Smooth muscle cell (in vitro differentiated cells): ENCODE data around the gene RPTOR. TPM values are rescaled to one million over a fixed set of nuclear protein-coding genes. Genes with fewer than 3 reads are reported as not detected.

ENCODE experiments used
- DNase-seq: peaks from one replicate; lab custom pipeline; 2025; ENCODE audit not compliant: unreplicated experiment; lab: John Stamatoyannopoulos, UW
- H2AFZ ChIP-seq: fragments of 200-600 bp; sonication (generic); 2 replicates; pipeline ENCODE4 v1.6.0; 2016; ENCODE audit warnings: antibody characterized with exemption, low read depth, mild to moderate bottlenecking
- H3F3A ChIP-seq: fragments of 200-600 bp; sonication (generic); 2 replicates; pipeline ENCODE4 v1.6.0; 2017; ENCODE audit warnings: antibody characterized with exemption, low read depth
- H3K27ac ChIP-seq: fragments of 200-600 bp; sonication (generic); 2 replicates; pipeline ENCODE4 v1.5.1; 2016; ENCODE audit warnings: low read depth, mild to moderate bottlenecking
- H3K27me3 ChIP-seq: fragments of 200-600 bp; sonication (generic); 2 replicates; pipeline ENCODE4 v1.6.1; 2016; ENCODE audit warnings: low read depth, mild to moderate bottlenecking
- H3K36me3 ChIP-seq: fragments of 200-600 bp; sonication (generic); 2 replicates; pipeline ENCODE4 v1.5.1; 2016; ENCODE audit warnings: low read depth
- H3K4me1 ChIP-seq: fragments of 200-600 bp; sonication (generic); 2 replicates; pipeline ENCODE4 v1.5.1; 2016; ENCODE audit warnings: low read depth
- H3K4me2 ChIP-seq: fragments of 200-600 bp; sonication (generic); 2 replicates; pipeline ENCODE4 v1.6.0; 2016; ENCODE audit warnings: mild to moderate bottlenecking
- H3K4me3 ChIP-seq: fragments of 200-600 bp; sonication (generic); 2 replicates; pipeline ENCODE4 v1.5.1; 2016; ENCODE audit warnings: mild to moderate bottlenecking
- H3K79me2 ChIP-seq: fragments of 200-600 bp; sonication (generic); 2 replicates; pipeline ENCODE4 v1.6.0; 2016; ENCODE audit warnings: low read depth, mild to moderate bottlenecking
- H3K9ac ChIP-seq: fragments of 200-600 bp; sonication (generic); 2 replicates; pipeline ENCODE4 v1.6.0; 2016; ENCODE audit warnings: low read depth
- H3K9me3 ChIP-seq: fragments of 200-600 bp; sonication (generic); replicated peaks from 2 replicates; pipeline ENCODE4 v1.5.1; 2016; ENCODE audit warnings: low read depth
- H4K20me1 ChIP-seq: fragments of 200-600 bp; sonication (generic); 2 replicates; pipeline ENCODE4 v1.6.0; 2016; ENCODE audit warnings: low read depth
- CTCF ChIP-seq: fragments of 200-600 bp; sonication (generic); IDR thresholded peaks from 2 replicates; pipeline ENCODE4 v1.5.1; 2017; ENCODE audit warnings: borderline replicate concordance, mild to moderate bottlenecking, antibody characterized with exemption; ENCODE audit not compliant: insufficient read depth, poor library complexity, severe bottlenecking
- WGBS: methylation state at CpG from one replicate; pipeline ENCODE4 v1.1.7; 2016; ENCODE audit warnings: low lambda C conversion rate; 5-methylcytosine and 5-hydroxymethylcytosine counted together
- polyA plus RNA-seq: library from polyadenylated mRNA; unstranded; fragments of >200 nt; fragmentation: Nextera tagmentation; extraction: Ambion mirVana; gene quantifications from 2 replicates; pipeline ENCODE4 v1.2.1, GENCODE V29; 2016
- total RNA-seq: library from RNA; depleted of rRNA; stranded (reverse); fragments of >200 nt; gene quantifications from 2 replicates; pipeline ENCODE4 v1.2.3, GENCODE V29; 2014

The RPTOR gene
- total and polyA plus RNA-seq, 2 experiments from 2014 or later, result 10.6 to 12.2 TPM

GRCh38 chr17:80676564-80676963 is 131.9 kb downstream of the RPTOR start:
- Histone ChIP-seq H3K4me2 (no peak overlapping the region), H3K79me2 (peaks cover 19% of the 10 kb centered on the region), H3K27me3 (no peaks in the 10 kb centered on the region), H3K4me3 (no peak overlapping the region), H3K4me1 (peaks cover 14% of the 10 kb centered on the region), H3K9ac (no peak overlapping the region), H3F3A (peaks cover 17% of the 10 kb centered on the region), H4K20me1 (peaks cover 53% of the 10 kb centered on the region), H3K27ac (no peak overlapping the region), H3K36me3 (no peaks in the 10 kb centered on the region), H2AFZ (no peak overlapping the region), H3K9me3 (no peaks in the 10 kb centered on the region)
- DNase-seq, result no peak
- no peak for TF ChIP-seq CTCF
- WGBS, result 94% methylated on average over 9 of the region's 9 CpGs

- TF ChIP-seq CTCF, result no peak
- H3K9me3 ChIP-seq, result no peaks in the 10 kb centered on the region
- H4K20me1 ChIP-seq, result peaks cover 54% of the 10 kb centered on the region
- no peak overlapping the region for H3K9ac ChIP-seq
- no peak overlapping the region for H3K4me3 ChIP-seq
- WGBS, result 95% methylated on average over 3 of the region's 3 CpGs
- H3K4me1 ChIP-seq, result peaks cover 14% of the 10 kb centered on the region
- H3K79me2 ChIP-seq, result peaks cover 25% of the 10 kb centered on the region
- no peak overlapping the region for H2AFZ ChIP-seq
- H3K36me3 ChIP-seq, result no peaks in the 10 kb centered on the region
- no peak overlapping the region for H3K4me2 ChIP-seq
- H3K27me3 ChIP-seq, result no peaks in the 10 kb centered on the region
- no peak for DNase-seq
- H3K27ac ChIP-seq, result no peak overlapping the region
- peaks cover 17% of the 10 kb centered on the region for H3F3A ChIP-seq
Observed at GRCh38 chr17:80677214-80677756, 132.6 kb downstream of the RPTOR start.

- DNase-seq, result no peak
- Histone ChIP-seq H3K27me3 (no peaks in the 10 kb centered on the region), H4K20me1 (peaks cover 52% of the 10 kb centered on the region), H3K4me2 (peak overlapping the region; percentile 78), H3K36me3 (no peaks in the 10 kb centered on the region), H3K9me3 (no peaks in the 10 kb centered on the region), H3K9ac (peak overlapping the region; percentile 59), H3K79me2 (peaks cover 30% of the 10 kb centered on the region), H3K4me3 (no peak overlapping the region), H3K4me1 (peaks cover 14% of the 10 kb centered on the region), H3F3A (peaks cover 11% of the 10 kb centered on the region), H2AFZ (no peak overlapping the region), H3K27ac (peak overlapping the region; percentile 83)
- TF ChIP-seq CTCF, result no peak
- 82% methylated on average over 3 of the region's 3 CpGs for WGBS
Observed at GRCh38 chr17:80679816-80680215, 135.2 kb downstream of the RPTOR start.

GRCh38 chr17:80681215-80681614 is 136.6 kb downstream of the RPTOR start:
- Histone ChIP-seq H3K36me3 (no peaks in the 10 kb centered on the region), H3K79me2 (peaks cover 21% of the 10 kb centered on the region), H3K27me3 (no peaks in the 10 kb centered on the region), H3K4me1 (peaks cover 14% of the 10 kb centered on the region), H3K9ac (no peak overlapping the region), H3F3A (peaks cover 11% of the 10 kb centered on the region), H3K27ac (no peak overlapping the region), H4K20me1 (peaks cover 53% of the 10 kb centered on the region), H3K9me3 (no peaks in the 10 kb centered on the region), H2AFZ (no peak overlapping the region), H3K4me2 (no peak overlapping the region), H3K4me3 (no peak overlapping the region)
- no peak for TF ChIP-seq CTCF
- no peak for DNase-seq
- 93% methylated on average over 18 of the region's 18 CpGs for WGBS
